Left ventricle myocardium inferior (tissue), 1 donor: ENCODE measurements around the gene PLEKHA6. TPM values are rescaled to one million over a fixed set of nuclear protein-coding genes. Genes with fewer than 3 reads are reported as not detected.

Experiments
- DNase-seq: peaks from one replicate; pipeline ENCODE4 v3.0.0-alpha.2; 2020
- H3K27ac ChIP-seq: fragments of 200-600 bp; replicated peaks from 2 replicates; pipeline ENCODE4 v1.8.0; 2021
- H3K27me3 ChIP-seq: fragments of 200-600 bp; 2 replicates; pipeline ENCODE4 v1.8.0; 2021; ENCODE audit warnings: low read depth
- H3K36me3 ChIP-seq: fragments of 200-600 bp; 2 replicates; pipeline ENCODE4 v1.8.0; 2021
- H3K4me1 ChIP-seq: fragments of 200-600 bp; 2 replicates; pipeline ENCODE4 v1.8.0; 2021
- H3K4me3 ChIP-seq: fragments of 200-600 bp; 2 replicates; pipeline ENCODE4 v1.8.0; 2021; ENCODE audit warnings: mild to moderate bottlenecking, moderate library complexity
- H3K9me3 ChIP-seq: fragments of 200-600 bp; replicated peaks from 2 replicates; pipeline ENCODE4 v1.8.0; 2021
- CTCF ChIP-seq: fragments of 200-600 bp; IDR thresholded peaks from 2 replicates; pipeline ENCODE4 v1.8.0; 2021; ENCODE audit warnings: antibody characterized with exemption, mild to moderate bottlenecking, borderline replicate concordance
- intact Hi-C: fragments of 100-400 bp; cut with micrococcal nuclease; formaldehyde crosslinking; loops from one replicate; pipeline ENCODE4 v1.11.0; 2022
- total RNA-seq: library from RNA; stranded (reverse); fragmentation: NEBNext Ultra II Directional; extraction: Animal tissue kit (Norgen Biotek cat#: 25700); gene quantifications from one replicate; pipeline ENCODE4 v1.2.1, GENCODE V29; 2021
- donor health status: DM: no; HTN: yes; CAD: no; lungs with severe emphysema.

PLEKHA6 gene
- total RNA-seq, 1 donor from 2014 or later: 28.8 TPM

DNA sequence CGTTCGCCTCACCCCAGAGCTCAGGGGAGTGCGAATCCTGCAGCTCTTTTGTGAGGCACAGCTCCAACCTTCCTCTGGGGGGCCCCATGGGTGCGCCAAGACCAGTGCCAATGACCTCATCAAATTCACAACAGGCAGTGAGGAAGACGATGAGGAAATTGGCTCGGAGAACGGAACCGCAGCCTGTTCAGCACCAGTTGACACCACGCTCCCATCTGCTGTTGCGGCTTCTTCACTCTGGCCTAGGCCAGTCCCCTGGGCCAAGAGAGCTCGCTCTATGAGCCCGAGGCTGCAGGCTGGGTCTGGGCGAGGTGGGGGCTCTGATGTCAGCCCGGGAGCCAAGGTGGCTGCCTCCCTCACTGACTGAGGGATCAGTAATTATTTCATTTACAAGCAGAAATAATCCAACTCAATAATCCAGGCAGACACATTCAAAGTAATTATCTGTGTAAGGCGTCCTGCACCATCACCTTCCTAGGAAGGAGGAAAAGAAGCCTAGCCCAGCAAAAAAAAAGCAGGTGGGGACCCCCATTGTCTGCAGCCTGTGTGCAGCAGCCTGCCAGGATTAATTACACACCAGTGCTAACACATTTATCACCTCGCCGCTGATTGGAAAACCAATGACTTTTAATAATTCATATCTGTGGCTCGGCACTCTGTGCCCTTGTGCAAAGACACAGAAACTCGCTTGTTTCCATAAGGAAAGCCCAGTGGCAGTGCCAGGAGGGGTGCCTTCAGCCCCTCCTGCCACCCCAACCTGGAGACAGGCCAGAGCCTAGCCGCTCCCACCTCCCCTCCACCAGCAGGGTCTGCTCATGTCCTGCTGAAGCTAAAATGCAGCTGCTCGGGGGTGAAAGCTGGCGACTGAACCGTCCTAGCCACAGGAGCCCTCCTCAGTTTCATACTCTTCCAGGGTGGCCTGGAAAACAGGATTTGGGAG is 1.9 kb downstream of the PLEKHA6 start:
- no peak overlapping the region for H3K4me3 ChIP-seq
- H3K4me1 ChIP-seq: peaks cover 54% of the 10 kb centered on the region
- peak overlapping the region; percentile 65 for H3K27ac ChIP-seq
- no peaks in the 10 kb centered on the region for H3K27me3 ChIP-seq
- no peak for TF ChIP-seq CTCF
- H3K36me3 ChIP-seq: no peaks in the 10 kb centered on the region
- no peaks in the 10 kb centered on the region for H3K9me3 ChIP-seq
- intact Hi-C loops: no loop called here
- peak; percentile 44 for DNase-seq

DNA sequence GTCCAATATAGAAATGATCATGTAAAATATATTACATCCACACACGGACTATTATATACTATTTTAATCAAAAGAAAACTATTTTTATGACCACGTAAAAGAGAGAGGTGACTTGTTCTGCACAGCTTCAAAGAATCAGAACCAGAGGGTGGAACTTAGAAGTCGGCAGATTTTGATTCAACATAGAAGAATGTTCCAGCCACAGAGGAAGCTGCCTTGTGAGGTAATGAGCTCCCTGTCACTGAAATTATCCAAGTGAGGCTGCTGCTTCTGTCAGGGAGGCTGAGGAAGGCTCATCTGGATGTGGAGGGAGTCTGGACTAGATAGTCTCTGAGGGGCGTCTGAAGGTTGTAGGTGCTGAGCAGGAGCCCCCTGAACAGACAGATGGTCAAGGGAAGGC is 2.7 kb downstream of the PLEKHA6 start:
- no peak for DNase-seq
- Histone ChIP-seq H3K27me3 (no peaks in the 10 kb centered on the region), H3K4me3 (no peak overlapping the region), H3K27ac (peak overlapping the region; percentile 65), H3K36me3 (no peaks in the 10 kb centered on the region), H3K4me1 (peaks cover 47% of the 10 kb centered on the region), H3K9me3 (no peaks in the 10 kb centered on the region)
- no peak for TF ChIP-seq CTCF
- intact Hi-C loops: no loop called here

- DNase-seq: no peak
- Histone ChIP-seq H3K4me1 (peaks cover 45% of the 10 kb centered on the region), H3K27ac (no peak overlapping the region), H3K9me3 (no peaks in the 10 kb centered on the region), H3K4me3 (no peak overlapping the region), H3K36me3 (no peaks in the 10 kb centered on the region), H3K27me3 (no peaks in the 10 kb centered on the region)
- intact Hi-C loops: no loop called here
- no peak for TF ChIP-seq CTCF
Measured at GRCh38 chr1:204355913-204356312, 3.8 kb downstream of the PLEKHA6 start.

- Histone ChIP-seq H3K27ac (no peak overlapping the region), H3K9me3 (no peaks in the 10 kb centered on the region), H3K4me3 (no peak overlapping the region), H3K36me3 (no peaks in the 10 kb centered on the region), H3K27me3 (no peaks in the 10 kb centered on the region), H3K4me1 (peaks cover 45% of the 10 kb centered on the region)
- TF ChIP-seq CTCF: no peak
- no peak for DNase-seq
- intact Hi-C loops: no loop called here
Measured at GRCh38 chr1:204354579-204354978, 5.2 kb downstream of the PLEKHA6 start.

DNA sequence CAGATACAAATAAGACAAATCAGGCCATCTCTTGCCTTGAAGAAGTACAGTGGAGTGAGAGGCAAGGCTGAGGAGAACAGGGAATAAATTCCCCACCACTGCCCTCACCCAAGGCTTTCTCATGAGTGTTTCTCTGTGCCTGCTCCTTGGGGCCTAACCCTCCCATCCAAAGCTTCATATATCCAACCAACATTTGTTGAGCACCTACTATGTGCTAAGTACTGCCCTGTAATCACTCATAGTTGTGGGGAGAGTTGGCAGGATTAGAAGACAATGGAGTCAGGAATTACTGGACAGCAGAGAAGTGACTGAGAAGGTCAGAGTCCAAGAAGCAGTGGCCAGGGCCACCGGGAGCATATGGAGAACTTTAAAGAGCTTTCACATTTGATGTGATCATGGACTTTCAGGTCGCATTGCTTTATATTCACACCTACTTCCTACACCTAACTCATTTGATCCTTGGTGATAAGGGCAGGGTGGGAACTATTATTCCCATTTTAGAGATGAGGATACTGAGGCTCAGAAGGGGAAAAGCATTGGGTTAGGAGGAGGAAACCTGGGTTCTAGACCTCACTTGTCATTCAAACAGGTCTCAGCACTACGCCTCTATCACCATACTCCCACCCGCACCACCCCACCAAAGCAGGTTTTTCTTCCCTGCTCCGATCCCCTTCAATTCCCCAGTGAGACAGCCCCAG is 6.4 kb downstream of the PLEKHA6 start:
- no peak for DNase-seq
- Histone ChIP-seq H3K4me1 (peaks cover 47% of the 10 kb centered on the region), H3K9me3 (no peaks in the 10 kb centered on the region), H3K36me3 (no peaks in the 10 kb centered on the region), H3K27me3 (no peaks in the 10 kb centered on the region), H3K4me3 (no peak overlapping the region), H3K27ac (no peak overlapping the region)
- TF ChIP-seq CTCF: no peak
- intact Hi-C loops: no loop called here
